ENCODE results near the gene PRCC.
"Not testable (repeated sequence)": the region's sequence is repeated elsewhere in the genome, so short reads cannot be mapped to it uniquely, and the experiment has no call there.

Gene PRCC

GRCh38 chr1:156745881-156746280, 21.5 kb upstream of the PRCC start:
- no peak for DNase-seq

- DNase-seq, result no peak
These were observed 21.0 kb upstream of the PRCC start for GRCh38 chr1:156746406-156746727.

- peak; percentile 73 for DNase-seq
These were observed 20.4 kb upstream of the PRCC start for GRCh38 chr1:156746728-156747631.

- no peak for DNase-seq
These were observed 19.3 kb upstream of the PRCC start for GRCh38 chr1:156747742-156748669.

- DNase-seq, result no peak
These were observed 18.5 kb upstream of the PRCC start for GRCh38 chr1:156748670-156749418.

GRCh38 chr1:156749419-156750118, 17.8 kb upstream of the PRCC start:
- DNase-seq, result no peak

GRCh38 chr1:156750191-156750672, 17.1 kb upstream of the PRCC start:
- peak; percentile 92 for DNase-seq

- peak; percentile 49 for DNase-seq
These were observed 16.5 kb upstream of the PRCC start for GRCh38 chr1:156750711-156751450.

GRCh38 chr1:156751451-156751756, 15.9 kb upstream of the PRCC start, which contains the start of gene HDGF:
TSS of gene HDGF (minus strand) at chr1:156751675. CDS start at chr1:156751429, 246 bp downstream.
- no peak for DNase-seq

GRCh38 chr1:156751757-156752481, 15.4 kb upstream of the PRCC start:
- peak; percentile 93 for DNase-seq

- DNase-seq, result no peak
These were observed 14.4 kb upstream of the PRCC start for GRCh38 chr1:156752843-156753482.

GRCh38 chr1:156754219-156754618, 13.1 kb upstream of the PRCC start:
- peak; percentile 65 for DNase-seq

GRCh38 chr1:156755527-156755950, 11.8 kb upstream of the PRCC start:
- DNase-seq, result no peak

- no peak for DNase-seq
These were observed 11.0 kb upstream of the PRCC start for GRCh38 chr1:156756355-156756754.

GRCh38 chr1:156757572-156758253, 9.6 kb upstream of the PRCC start:
- not testable (repeated sequence) for DNase-seq

GRCh38 chr1:156760092-156760795, 7.1 kb upstream of the PRCC start:
- peak; percentile 11 for DNase-seq

GRCh38 chr1:156760796-156761104, 6.6 kb upstream of the PRCC start:
- DNase-seq, result no peak

- DNase-seq, result not testable (repeated sequence)
These were observed 2.2 kb upstream of the PRCC start for GRCh38 chr1:156765136-156765535.

- no peak for DNase-seq
These were observed 1.7 kb upstream of the PRCC start for GRCh38 chr1:156765666-156766065.

Data from NCI-H2171 treated with DMSO at 0.1 percent for 48 hours (cell line).